WTC11 (cell line): Measurements from ENCODE around the gene PLD2. TPM values are rescaled to one million over a fixed set of nuclear protein-coding genes. Genes with fewer than 3 reads are reported as not detected.

Experiments
- ATAC-seq: fragments of 200-7000 bp; cut with Tn5 transposase; 2 replicates; pipeline ENCODE4 v1.10.0; 2021; ENCODE audit warnings: mild to moderate bottlenecking, moderate library complexity
- CTCF ChIA-PET: fragments of 300-600 bp; sonication (Branson Sonifier 250); formaldehyde crosslinking; loops from one replicate; lab custom pipeline; 2021; ENCODE audit warnings: antibody characterized with exemption; lab: Charles Lee
- POLR2A ChIA-PET: fragments of 350-600 bp; sonication (Branson Sonifier 250); formaldehyde crosslinking; loops from one replicate; lab custom pipeline; 2021; ENCODE audit warnings: antibody characterized with exemption; lab: Charles Lee
- DNase-seq: peaks from one replicate; pipeline ENCODE4 v3.0.0; 2021; ENCODE audit warnings: low spot score
- H3K27ac Mint-ChIP-seq: 2 replicates; pipeline ENCODE4 v1.8.0; 2021; ENCODE audit warnings: mixed read lengths
- H3K27me3 Mint-ChIP-seq: 2 replicates; pipeline ENCODE4 v1.8.0; 2021; ENCODE audit warnings: low read depth, mild to moderate bottlenecking, moderate library complexity, mixed read lengths
- H3K36me3 Mint-ChIP-seq: 2 replicates; pipeline ENCODE4 v1.8.0; 2021; ENCODE audit warnings: mixed read lengths
- H3K4me1 Mint-ChIP-seq: 2 replicates; pipeline ENCODE4 v1.8.0; 2022; ENCODE audit warnings: mixed read lengths
- H3K4me3 Mint-ChIP-seq: 2 replicates; pipeline ENCODE4 v1.8.0; 2021; ENCODE audit warnings: mild to moderate bottlenecking, moderate library complexity, mixed read lengths
- H3K9me3 Mint-ChIP-seq: 2 replicates; pipeline ENCODE4 v1.8.0; 2021; ENCODE audit warnings: mixed read lengths
- ATF1 ChIP-seq: sonication (generic); formaldehyde crosslinking; IDR thresholded peaks from 2 replicates; pipeline ENCODE4 v1.8.1; 2023; ENCODE audit warnings: mild to moderate bottlenecking, moderate library complexity, missing genetic modification reagents
- GABPB1 ChIP-seq: sonication (generic); formaldehyde crosslinking; IDR thresholded peaks from 2 replicates; pipeline ENCODE4 v1.8.1; 2023; ENCODE audit warnings: mild to moderate bottlenecking, missing genetic modification reagents
- HMGA2 ChIP-seq: fragments of 250-450 bp; sonication (Bioruptor Pico); IDR thresholded peaks from 2 replicates; pipeline ENCODE4 v1.4.0; 2021; ENCODE audit warnings: mild to moderate bottlenecking, moderate library complexity
- NR3C1 ChIP-seq: sonication (generic); formaldehyde crosslinking; conservative IDR thresholded peaks from 2 replicates; pipeline ENCODE4 v1.8.1; 2023; ENCODE audit warnings: low read depth, mild to moderate bottlenecking, missing genetic modification reagents
- RORB ChIP-seq: fragments of 250-450 bp; sonication (Bioruptor Pico); IDR thresholded peaks from 2 replicates; pipeline ENCODE4 v1.9.0; 2021; ENCODE audit warnings: mild to moderate bottlenecking
- TCF7 ChIP-seq: sonication (generic); formaldehyde crosslinking; IDR thresholded peaks from 2 replicates; pipeline ENCODE4 v1.8.0; 2022; ENCODE audit warnings: mild to moderate bottlenecking, low read depth, missing genetic modification reagents, moderate library complexity
- ZBTB21 ChIP-seq: sonication (generic); formaldehyde crosslinking; IDR thresholded peaks from 2 replicates; pipeline ENCODE4 v1.8.1; 2023; ENCODE audit warnings: mild to moderate bottlenecking, missing genetic modification reagents, borderline replicate concordance
- ZNF138 ChIP-seq: sonication (generic); formaldehyde crosslinking; conservative IDR thresholded peaks from 2 replicates; pipeline ENCODE4 v1.8.1; 2022; ENCODE audit warnings: mild to moderate bottlenecking, moderate library complexity, missing genetic modification reagents
- ZNF219 ChIP-seq: sonication (generic); formaldehyde crosslinking; IDR thresholded peaks from 2 replicates; pipeline ENCODE4 v1.8.0; 2023; ENCODE audit warnings: missing genetic modification reagents, mild to moderate bottlenecking, borderline replicate concordance
- ZNF232 ChIP-seq: sonication (generic); formaldehyde crosslinking; IDR thresholded peaks from 2 replicates; pipeline ENCODE4 v1.8.0; 2022; ENCODE audit warnings: mild to moderate bottlenecking, missing genetic modification reagents
- total RNA-seq: library from RNA; stranded (reverse); gene quantifications from 3 replicates; pipeline ENCODE4 v1.2.3, GENCODE V29; 2021
- TF ChIP-seq, protein P1 (sequence below): sonication (generic); formaldehyde crosslinking; IDR thresholded peaks from 2 replicates; pipeline ENCODE4 v1.8.0; 2022; ENCODE audit warnings: missing genetic modification reagents
- TF ChIP-seq, protein P2 (sequence below): fragments of 250-450 bp; sonication (Bioruptor Pico); IDR thresholded peaks from 2 replicates; pipeline ENCODE4 v1.8.0; 2021; ENCODE audit warnings: mild to moderate bottlenecking
- TF ChIP-seq, protein P3 (sequence below): sonication (generic); formaldehyde crosslinking; IDR thresholded peaks from 2 replicates; pipeline ENCODE4 v1.8.1; 2022; ENCODE audit warnings: low read depth, mild to moderate bottlenecking, moderate library complexity, missing genetic modification reagents, borderline replicate concordance
- TF ChIP-seq, protein P4 (sequence below): sonication (generic); formaldehyde crosslinking; IDR thresholded peaks from 2 replicates; pipeline ENCODE4 v1.8.1; 2023; ENCODE audit warnings: mild to moderate bottlenecking, missing genetic modification reagents, moderate library complexity

Gene PLD2
- total RNA-seq, 1 experiment from 2014 or later: 64.9 TPM

DNA sequence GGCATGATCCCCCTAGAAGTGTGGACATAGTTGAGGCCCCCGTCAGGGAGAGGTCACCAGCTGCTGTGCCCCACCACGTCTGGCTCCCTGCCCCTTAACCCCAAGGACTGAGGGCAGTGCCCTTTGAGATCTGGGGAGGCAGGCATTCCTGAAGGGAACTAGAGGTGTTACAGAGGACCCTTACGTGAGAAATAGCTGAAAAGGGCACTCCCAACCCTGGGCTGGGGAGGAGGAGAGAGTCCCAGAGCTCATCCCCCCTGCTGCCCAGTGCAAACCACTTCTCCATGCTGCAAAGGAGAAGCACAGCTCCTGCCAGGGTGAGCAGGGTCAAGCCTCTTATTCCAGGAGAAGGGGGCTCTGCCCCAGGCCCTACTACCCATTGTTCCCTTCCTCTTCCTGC lies 15.9 kb downstream of the PLD2 start:
- Mint-ChIP-seq H3K36me3 (peaks cover 8% of the 10 kb centered on the region), H3K4me3 (no peak overlapping the region), H3K9me3 (no peaks in the 10 kb centered on the region), H3K27me3 (no peaks in the 10 kb centered on the region), H3K27ac (peak overlapping the region; percentile 49; the same call in 1 of the 2 replicates), H3K4me1 (no peaks in the 10 kb centered on the region)
- POLR2A ChIA-PET: no interaction called here
- TF ChIP-seq RORB (CRISPR knock-in tag) (no peak), ZNF219 (CRISPR knock-in tag) (no peak), NR3C1 (no peak), GABPB1 (CRISPR knock-in tag) (no peak), HMGA2 (CRISPR knock-in tag) (no peak)
- TF ChIP-seq, protein P1, sequence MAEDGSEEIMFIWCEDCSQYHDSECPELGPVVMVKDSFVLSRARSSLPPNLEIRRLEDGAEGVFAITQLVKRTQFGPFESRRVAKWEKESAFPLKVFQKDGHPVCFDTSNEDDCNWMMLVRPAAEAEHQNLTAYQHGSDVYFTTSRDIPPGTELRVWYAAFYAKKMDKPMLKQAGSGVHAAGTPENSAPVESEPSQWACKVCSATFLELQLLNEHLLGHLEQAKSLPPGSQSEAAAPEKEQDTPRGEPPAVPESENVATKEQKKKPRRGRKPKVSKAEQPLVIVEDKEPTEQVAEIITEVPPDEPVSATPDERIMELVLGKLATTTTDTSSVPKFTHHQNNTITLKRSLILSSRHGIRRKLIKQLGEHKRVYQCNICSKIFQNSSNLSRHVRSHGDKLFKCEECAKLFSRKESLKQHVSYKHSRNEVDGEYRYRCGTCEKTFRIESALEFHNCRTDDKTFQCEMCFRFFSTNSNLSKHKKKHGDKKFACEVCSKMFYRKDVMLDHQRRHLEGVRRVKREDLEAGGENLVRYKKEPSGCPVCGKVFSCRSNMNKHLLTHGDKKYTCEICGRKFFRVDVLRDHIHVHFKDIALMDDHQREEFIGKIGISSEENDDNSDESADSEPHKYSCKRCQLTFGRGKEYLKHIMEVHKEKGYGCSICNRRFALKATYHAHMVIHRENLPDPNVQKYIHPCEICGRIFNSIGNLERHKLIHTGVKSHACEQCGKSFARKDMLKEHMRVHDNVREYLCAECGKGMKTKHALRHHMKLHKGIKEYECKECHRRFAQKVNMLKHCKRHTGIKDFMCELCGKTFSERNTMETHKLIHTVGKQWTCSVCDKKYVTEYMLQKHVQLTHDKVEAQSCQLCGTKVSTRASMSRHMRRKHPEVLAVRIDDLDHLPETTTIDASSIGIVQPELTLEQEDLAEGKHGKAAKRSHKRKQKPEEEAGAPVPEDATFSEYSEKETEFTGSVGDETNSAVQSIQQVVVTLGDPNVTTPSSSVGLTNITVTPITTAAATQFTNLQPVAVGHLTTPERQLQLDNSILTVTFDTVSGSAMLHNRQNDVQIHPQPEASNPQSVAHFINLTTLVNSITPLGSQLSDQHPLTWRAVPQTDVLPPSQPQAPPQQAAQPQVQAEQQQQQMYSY (CRISPR knock-in tag): no peak
- CTCF ChIA-PET: interaction anchor here (0.9 to 1.8 kb wide), 3 partner anchors 36 to 112 kb away, joined by 3 to 4 read pairs (median 4); partner anchors contain the start of gene ARRB2
- ATAC-seq (no peak), DNase-seq (no peak)

DNA sequence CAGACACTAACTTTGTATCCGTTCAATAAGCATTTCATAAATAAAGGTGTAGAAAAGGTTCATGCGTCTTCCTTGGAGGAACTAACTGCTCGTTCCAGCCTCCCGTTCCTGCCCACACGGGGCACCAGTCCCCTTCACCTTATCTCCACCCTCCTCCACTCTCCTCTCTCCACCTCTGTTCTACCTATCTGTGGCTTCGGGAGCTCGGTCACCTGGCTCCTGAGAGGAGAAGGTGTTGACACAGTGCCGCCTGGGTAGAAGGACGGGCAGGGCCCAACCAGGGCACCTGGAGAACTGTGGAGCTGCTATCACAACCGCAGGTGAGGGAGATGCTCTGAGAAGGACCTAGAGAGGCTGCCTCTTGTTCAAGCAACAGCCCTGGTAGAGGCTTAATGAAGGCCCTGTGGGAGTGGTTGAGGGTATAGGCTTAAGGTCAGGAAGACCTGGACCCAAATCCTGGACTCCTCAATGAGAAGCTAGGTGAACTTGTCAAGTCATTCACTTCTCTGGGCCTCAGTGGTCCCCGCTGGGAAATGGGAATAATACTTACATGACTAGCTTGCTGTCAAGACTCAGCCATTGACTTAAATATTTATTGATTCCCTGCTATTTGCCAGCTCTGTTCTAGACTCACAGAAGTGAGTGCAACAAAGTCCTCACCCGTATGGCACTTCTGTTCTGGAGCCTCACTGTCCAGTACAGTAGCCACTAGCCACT lies 16.6 kb downstream of the PLD2 start:
- peak overlapping the region; percentile 67; the same call in 1 of the 2 replicates for H3K27ac Mint-ChIP-seq
- ATAC-seq (no peak), DNase-seq (no peak)
- H3K4me1 Mint-ChIP-seq: no peaks in the 10 kb centered on the region
- ChIA-PET POLR2A (no interaction called here), CTCF (interaction anchor here (0.9 to 1.8 kb wide), 3 partner anchors 35 to 113 kb away, joined by 3 to 4 read pairs (median 4); partner anchors contain the start of gene ARRB2)
- TF ChIP-seq TCF7 (no peak), ZNF232 (no peak), ZNF138 (CRISPR knock-in tag) (no peak), ZBTB21 (no peak), ATF1 (CRISPR knock-in tag) (no peak)
- TF ChIP-seq, protein P1 (CRISPR knock-in tag): no peak
- TF ChIP-seq, protein P2, sequence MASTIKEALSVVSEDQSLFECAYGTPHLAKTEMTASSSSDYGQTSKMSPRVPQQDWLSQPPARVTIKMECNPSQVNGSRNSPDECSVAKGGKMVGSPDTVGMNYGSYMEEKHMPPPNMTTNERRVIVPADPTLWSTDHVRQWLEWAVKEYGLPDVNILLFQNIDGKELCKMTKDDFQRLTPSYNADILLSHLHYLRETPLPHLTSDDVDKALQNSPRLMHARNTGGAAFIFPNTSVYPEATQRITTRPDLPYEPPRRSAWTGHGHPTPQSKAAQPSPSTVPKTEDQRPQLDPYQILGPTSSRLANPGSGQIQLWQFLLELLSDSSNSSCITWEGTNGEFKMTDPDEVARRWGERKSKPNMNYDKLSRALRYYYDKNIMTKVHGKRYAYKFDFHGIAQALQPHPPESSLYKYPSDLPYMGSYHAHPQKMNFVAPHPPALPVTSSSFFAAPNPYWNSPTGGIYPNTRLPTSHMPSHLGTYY: no peak
- TF ChIP-seq, protein P3, sequence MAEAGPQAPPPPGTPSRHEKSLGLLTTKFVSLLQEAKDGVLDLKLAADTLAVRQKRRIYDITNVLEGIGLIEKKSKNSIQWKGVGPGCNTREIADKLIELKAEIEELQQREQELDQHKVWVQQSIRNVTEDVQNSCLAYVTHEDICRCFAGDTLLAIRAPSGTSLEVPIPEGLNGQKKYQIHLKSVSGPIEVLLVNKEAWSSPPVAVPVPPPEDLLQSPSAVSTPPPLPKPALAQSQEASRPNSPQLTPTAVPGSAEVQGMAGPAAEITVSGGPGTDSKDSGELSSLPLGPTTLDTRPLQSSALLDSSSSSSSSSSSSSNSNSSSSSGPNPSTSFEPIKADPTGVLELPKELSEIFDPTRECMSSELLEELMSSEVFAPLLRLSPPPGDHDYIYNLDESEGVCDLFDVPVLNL (CRISPR knock-in tag): no peak
- TF ChIP-seq, protein P4, sequence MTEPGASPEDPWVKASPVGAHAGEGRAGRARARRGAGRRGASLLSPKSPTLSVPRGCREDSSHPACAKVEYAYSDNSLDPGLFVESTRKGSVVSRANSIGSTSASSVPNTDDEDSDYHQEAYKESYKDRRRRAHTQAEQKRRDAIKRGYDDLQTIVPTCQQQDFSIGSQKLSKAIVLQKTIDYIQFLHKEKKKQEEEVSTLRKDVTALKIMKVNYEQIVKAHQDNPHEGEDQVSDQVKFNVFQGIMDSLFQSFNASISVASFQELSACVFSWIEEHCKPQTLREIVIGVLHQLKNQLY (CRISPR knock-in tag): no peak
- H3K36me3 Mint-ChIP-seq: peaks cover 8% of the 10 kb centered on the region
- no peak overlapping the region for H3K4me3 Mint-ChIP-seq
- no peaks in the 10 kb centered on the region for H3K27me3 Mint-ChIP-seq
- H3K9me3 Mint-ChIP-seq: no peaks in the 10 kb centered on the region
